Fibroblast of skin of back (primary cell): ENCODE results near the gene PIGN.

Experiments
- DNase-seq: peaks from one replicate; pipeline ENCODE4 v3.0.0-alpha.2; 2013

PIGN gene

GRCh38 chr18:61998957-61999356 is 187.9 kb downstream of the PIGN start:
- DNase-seq = peak; percentile 98

GRCh38 chr18:61998335-61998734 is 188.5 kb downstream of the PIGN start:
- DNase-seq = no peak

GRCh38 chr18:61995618-61996017 is 191.2 kb downstream of the PIGN start:
- DNase-seq = no peak

GRCh38 chr18:61993831-61994230 is 193.0 kb downstream of the PIGN start:
- no peak for DNase-seq

- peak; percentile 72 for DNase-seq
Observed at GRCh38 chr18:61992923-61993322, 193.9 kb downstream of the PIGN start.

GRCh38 chr18:61992285-61992684 is 194.6 kb downstream of the PIGN start:
- peak; percentile 94 for DNase-seq

GRCh38 chr18:61991836-61992235 is 195.0 kb downstream of the PIGN start:
- DNase-seq = no peak

GRCh38 chr18:61991201-61991600 is 195.7 kb downstream of the PIGN start:
- peak; percentile 70 for DNase-seq
